ENCODE measurements around the gene ADSL.

DNA sequence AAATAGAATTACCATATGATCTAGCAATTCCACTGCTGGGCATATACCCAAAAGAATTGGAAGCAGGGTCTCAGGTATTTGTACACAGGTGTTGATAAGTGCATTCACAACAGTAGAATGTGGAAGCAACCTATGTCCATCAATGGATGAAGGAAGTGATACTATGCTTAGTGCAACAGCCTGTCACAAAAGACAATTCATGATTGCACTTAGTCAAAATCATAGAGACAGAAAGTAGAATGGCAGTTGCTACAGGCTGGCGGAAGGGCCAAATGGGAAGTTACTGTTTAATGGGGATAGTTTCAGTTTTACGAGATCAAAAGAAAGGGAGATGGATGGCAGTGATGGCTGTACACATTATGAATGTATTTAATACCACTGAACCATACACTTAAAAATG is 66.1 kb downstream of the ADSL start:
- TF ChIP-seq, protein P1, sequence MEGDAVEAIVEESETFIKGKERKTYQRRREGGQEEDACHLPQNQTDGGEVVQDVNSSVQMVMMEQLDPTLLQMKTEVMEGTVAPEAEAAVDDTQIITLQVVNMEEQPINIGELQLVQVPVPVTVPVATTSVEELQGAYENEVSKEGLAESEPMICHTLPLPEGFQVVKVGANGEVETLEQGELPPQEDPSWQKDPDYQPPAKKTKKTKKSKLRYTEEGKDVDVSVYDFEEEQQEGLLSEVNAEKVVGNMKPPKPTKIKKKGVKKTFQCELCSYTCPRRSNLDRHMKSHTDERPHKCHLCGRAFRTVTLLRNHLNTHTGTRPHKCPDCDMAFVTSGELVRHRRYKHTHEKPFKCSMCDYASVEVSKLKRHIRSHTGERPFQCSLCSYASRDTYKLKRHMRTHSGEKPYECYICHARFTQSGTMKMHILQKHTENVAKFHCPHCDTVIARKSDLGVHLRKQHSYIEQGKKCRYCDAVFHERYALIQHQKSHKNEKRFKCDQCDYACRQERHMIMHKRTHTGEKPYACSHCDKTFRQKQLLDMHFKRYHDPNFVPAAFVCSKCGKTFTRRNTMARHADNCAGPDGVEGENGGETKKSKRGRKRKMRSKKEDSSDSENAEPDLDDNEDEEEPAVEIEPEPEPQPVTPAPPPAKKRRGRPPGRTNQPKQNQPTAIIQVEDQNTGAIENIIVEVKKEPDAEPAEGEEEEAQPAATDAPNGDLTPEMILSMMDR (conservative IDR thresholded peaks at IDR 0.05 in 1 of 2, IDR thresholded peaks at IDR 0.05 in 1 of 2; ENCODE audit: low read depth in 1 of 2, low read length in 2 of 2) = no peak
- TF ChIP-seq EZH2 (IDR thresholded peaks at IDR 0.05; ENCODE audit: low read length, missing control alignments) = no peak

All from fibroblast of lung (primary cell).